ENCODE measurements around the gene FGFBP1. TPM values are rescaled to one million over a fixed set of nuclear protein-coding genes. Genes with fewer than 3 reads are reported as not detected.
A peak's percentile ranks its signal among the peaks of the same experiment; 100 is the strongest.

FGFBP1 gene
- total and polyA plus RNA-seq, 2 donors from 2014 or later, result 1.2 to 6.9 TPM

- no peak for TF ChIP-seq CTCF (IDR thresholded peaks at IDR 0.05; ENCODE audit: borderline replicate concordance, extremely low read depth, insufficient read depth)
- Histone ChIP-seq H3K9me3 (ENCODE audit: control insufficient read depth in 2 of 3, insufficient read depth in 1 of 3, low read length in 3 of 3) (no peaks in the 10 kb centered on the region), H3K9ac (ENCODE audit: low read length in 3 of 3) (no peak overlapping the region), H3K36me3 (ENCODE audit: control insufficient read depth in 2 of 3, insufficient read depth in 3 of 3, low read length in 3 of 3) (no peaks in the 10 kb centered on the region), H3K4me1 (ENCODE audit: control insufficient read depth in 2 of 3, insufficient read depth in 2 of 3, low read depth in 1 of 3, low read length in 3 of 3) (no peaks in the 10 kb centered on the region), H3K4me3 (ENCODE audit: low read length in 3 of 3) (no peak overlapping the region), H3K27ac (ENCODE audit: low read depth in 2 of 2, low read length in 2 of 2) (no peak overlapping the region), H3K27me3 (ENCODE audit: control insufficient read depth, insufficient read depth, low read length) (no peaks in the 10 kb centered on the region)
- intact Hi-C loops (cut with DNase I), result no loop called here
- FAIRE-seq (no peak), DNase-seq (no peak)
These were observed 12.7 kb downstream of the FGFBP1 start for GRCh38 chr4:15925830-15926229.

GRCh38 chr4:15921592-15921932 lies 17.0 kb downstream of the FGFBP1 start:
- no peak for TF ChIP-seq CTCF (IDR thresholded peaks at IDR 0.05; ENCODE audit: borderline replicate concordance, extremely low read depth, insufficient read depth)
- Histone ChIP-seq H3K27me3 (ENCODE audit: control insufficient read depth, insufficient read depth, low read length) (no peaks in the 10 kb centered on the region), H3K4me1 (ENCODE audit: control insufficient read depth in 2 of 3, insufficient read depth in 2 of 3, low read depth in 1 of 3, low read length in 3 of 3) (no peaks in the 10 kb centered on the region), H3K36me3 (ENCODE audit: control insufficient read depth in 2 of 3, insufficient read depth in 3 of 3, low read length in 3 of 3) (no peaks in the 10 kb centered on the region), H3K9ac (ENCODE audit: low read length in 3 of 3) (no peak overlapping the region), H3K9me3 (ENCODE audit: control insufficient read depth in 2 of 3, insufficient read depth in 1 of 3, low read length in 3 of 3) (no peaks in the 10 kb centered on the region), H3K4me3 (ENCODE audit: low read length in 3 of 3) (no peak overlapping the region), H3K27ac (ENCODE audit: low read depth in 2 of 2, low read length in 2 of 2) (no peak overlapping the region)
- DNase-seq, result no peak
- FAIRE-seq, result no peak
- intact Hi-C loops (cut with DNase I), result no loop called here

GRCh38 chr4:15920723-15921591 lies 17.6 kb downstream of the FGFBP1 start:
- no peak for TF ChIP-seq CTCF (IDR thresholded peaks at IDR 0.05; ENCODE audit: borderline replicate concordance, extremely low read depth, insufficient read depth)
- DNase-seq (peak in 1 of 5 donors; percentile 90), FAIRE-seq (no peak)
- Histone ChIP-seq H3K36me3 (ENCODE audit: control insufficient read depth in 2 of 3, insufficient read depth in 3 of 3, low read length in 3 of 3) (no peaks in the 10 kb centered on the region), H3K4me3 (ENCODE audit: low read length in 3 of 3) (no peak overlapping the region), H3K27ac (ENCODE audit: low read depth in 2 of 2, low read length in 2 of 2) (no peak overlapping the region), H3K27me3 (ENCODE audit: control insufficient read depth, insufficient read depth, low read length) (no peaks in the 10 kb centered on the region), H3K4me1 (ENCODE audit: control insufficient read depth in 2 of 3, insufficient read depth in 2 of 3, low read depth in 1 of 3, low read length in 3 of 3) (no peaks in the 10 kb centered on the region), H3K9ac (ENCODE audit: low read length in 3 of 3) (no peak overlapping the region), H3K9me3 (ENCODE audit: control insufficient read depth in 2 of 3, insufficient read depth in 1 of 3, low read length in 3 of 3) (no peaks in the 10 kb centered on the region)
- intact Hi-C loops (cut with DNase I), result no loop called here

All from kidney (tissue), 14 donors.